Measurements from ENCODE around the gene PDLIM4.

The PDLIM4 gene

DNA sequence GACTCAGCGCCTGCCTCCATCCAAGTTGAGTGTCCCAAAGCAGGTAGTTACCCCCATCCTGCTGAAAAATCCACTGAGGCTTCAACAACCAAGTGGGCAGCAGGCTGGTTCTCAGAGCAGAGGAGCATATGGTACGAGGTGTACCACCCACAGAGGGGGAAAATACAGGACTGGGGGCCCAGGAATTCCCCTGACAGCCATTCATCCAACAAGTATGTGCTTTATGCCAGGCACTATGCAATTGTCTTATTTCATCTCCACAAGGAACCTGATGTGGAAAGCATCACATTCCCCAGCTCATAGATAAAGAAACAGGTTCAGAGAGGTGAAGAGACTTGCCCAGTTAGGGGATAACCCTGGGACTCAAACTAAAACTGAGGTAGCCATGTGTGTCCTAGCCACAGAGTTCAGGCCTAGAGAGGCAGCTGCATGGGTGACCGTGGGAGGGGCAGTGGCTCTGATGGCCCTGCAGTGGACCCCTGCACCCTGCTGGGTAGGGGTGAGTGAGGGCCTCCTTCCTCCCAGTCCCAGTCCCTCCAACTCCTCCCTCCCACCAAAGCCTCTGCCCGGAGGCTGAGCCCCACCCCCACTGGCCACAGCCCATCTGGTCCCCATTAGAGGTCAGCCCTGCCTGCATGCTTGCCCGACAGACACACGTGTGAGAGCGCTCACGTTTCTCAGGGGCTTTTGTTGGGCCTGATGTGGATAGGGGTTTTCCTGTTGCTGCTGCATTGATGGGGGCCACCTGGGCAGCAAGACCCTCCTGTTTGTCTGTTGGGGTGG lies 11.5 kb downstream of the PDLIM4 start:
- DNase-seq: no peak

DNA sequence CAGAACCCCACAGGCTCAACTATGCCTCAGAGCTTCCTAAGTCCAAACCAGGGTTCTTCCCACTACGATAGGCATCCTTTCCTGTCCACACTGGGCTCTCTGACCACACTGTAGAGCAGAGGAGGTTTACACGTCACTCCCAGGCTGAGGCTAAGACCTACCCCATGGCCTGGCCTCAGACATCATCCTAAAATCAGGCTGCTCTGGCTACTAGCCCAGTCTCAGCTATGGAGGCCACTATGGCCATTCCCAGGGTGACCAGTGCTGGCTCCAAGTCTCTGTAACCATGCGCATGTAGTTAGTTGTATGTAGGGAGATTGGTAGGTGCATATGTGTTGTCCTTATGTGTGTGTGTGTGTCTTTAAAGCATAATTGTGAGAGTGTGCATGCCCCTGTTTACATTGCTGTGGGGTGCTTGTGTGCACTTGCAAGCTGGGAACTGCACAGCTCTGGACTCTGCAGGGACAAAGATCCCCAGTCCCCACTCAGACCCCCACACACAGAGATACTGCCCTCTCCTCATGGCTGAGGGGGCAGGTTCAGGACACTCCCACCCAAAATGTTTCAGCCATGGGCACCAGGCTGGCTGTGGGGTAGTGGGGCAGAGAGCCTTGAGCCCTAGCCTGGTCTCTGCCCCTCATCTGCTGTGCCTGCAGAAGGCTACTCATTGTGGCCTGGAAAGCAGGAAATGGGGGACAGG lies 12.3 kb downstream of the PDLIM4 start:
- no peak for DNase-seq

DNA sequence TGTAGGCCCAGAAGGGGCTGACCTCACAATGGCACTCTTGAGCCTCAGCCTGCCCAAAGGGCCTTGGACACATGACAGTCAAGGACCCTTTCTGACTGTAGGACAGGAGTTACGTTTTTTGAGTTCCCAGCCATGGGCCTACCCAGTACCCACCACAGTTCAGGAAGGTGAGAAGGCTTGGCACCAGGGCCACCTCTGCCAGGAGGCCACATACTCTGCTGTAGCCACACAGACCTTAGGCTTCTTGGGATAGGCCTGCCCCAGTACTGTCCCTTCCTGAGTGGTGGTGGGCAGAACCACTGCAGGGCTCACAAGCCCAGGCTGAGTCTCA lies 12.8 kb downstream of the PDLIM4 start:
- DNase-seq: no peak

DNA sequence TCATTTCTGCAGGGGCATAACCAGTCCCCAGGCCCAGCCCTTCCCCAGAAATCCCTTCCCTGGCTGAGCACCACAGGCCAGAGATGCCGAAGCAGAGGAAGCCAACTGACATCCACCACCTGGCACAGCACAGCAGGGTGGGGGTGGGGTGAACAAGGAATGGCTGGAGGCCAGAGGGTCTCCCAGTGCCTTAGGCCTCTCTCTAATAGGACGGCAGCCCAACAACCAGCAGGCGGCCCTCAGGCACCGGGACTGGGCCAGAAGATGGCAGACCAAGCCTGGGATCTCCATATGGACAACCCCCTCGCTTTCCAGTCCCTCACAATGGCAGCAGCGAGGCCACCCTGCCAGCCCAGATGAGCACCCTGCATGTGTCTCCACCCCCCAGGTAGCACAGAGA lies 13.2 kb downstream of the PDLIM4 start:
- no peak for DNase-seq

DNA sequence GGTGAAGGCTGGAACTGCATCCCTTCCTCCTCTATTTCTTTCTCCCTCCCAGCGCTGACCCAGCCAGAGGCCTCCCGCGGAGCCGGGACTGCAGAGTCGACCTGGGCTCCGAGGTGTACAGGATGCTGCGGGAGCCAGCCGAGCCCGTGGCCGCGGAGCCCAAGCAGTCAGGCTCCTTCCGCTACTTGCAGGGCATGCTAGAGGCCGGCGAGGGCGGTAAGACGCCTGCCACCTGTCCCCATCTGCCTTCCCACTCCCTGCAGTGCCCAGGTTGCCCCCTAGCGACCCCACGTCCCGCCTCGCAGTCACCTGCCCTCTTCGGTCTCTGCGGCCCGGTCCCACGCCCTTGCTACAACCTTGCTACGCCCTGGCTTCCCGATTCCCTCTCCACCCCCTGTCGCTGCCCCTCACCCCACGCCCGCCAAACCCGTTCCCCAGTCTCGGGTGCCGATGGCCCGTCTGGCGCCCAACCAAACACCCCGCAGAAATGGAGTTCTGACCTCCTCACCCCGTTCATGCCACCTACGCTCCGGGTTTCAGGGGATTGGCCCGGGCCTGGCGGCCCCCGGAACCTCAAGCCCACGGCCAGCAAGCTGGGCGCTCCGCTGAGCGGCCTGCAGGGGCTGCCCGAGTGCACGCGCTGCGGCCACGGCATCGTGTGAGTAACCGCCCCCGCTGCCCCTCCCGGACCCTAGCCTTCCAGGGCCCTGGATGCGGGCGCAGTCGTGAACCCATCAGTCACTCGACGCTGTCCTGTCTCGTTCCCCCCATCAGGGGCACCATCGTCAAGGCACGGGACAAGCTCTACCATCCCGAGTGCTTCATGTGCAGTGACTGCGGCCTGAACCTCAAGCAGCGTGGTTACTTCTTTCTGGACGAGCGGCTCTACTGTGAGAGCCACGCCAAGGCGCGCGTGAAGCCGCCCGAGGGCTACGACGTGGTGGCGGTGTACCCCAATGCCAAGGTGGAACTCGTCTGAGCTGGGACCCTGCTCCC lies 14.1 kb downstream of the PDLIM4 start:
- DNase-seq: no peak

DNA sequence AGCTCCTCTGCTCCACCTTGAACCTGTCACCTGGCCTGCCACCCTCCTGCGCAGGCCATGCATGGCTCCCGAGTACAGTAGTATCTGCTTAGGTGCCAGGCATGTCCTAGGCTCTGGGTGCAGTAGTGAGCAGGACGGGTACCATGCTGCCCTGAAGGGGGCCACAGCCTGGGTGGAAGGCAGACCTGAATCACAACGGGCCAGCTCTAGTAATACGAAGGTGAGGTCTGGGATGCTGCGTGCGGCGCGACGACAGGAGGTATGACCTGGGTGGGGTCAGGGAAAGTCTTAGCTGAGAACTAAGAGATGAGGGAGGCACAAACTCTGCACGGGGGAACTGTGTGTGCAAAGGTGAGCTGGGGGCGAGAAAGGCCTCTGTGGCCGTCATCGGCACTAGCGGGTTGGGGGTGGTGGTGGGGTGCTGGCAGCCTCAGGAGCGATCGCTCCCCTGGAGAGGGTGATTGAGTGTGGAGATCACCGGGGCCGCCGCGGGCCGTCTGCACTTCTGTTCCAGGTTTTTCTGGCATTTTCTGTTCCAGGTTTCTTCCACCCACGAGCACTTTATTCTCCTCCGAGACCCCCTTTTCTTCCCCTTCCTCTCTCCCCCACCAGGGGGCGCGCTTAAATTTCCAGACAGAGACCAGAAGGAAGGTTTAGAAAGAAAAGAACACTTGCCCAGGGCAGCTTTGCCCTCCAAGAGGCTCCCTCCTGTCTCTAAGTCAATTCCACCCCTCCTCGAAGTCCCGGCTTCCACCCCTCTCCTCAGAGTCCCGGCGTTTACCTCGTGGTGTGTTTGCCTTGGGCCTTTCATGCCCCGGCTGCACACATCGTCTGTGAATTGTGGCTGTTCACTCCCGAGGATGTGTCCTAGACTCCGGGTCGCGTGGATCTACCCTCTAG lies 15.1 kb downstream of the PDLIM4 start:
- DNase-seq: peak; percentile 43

DNA sequence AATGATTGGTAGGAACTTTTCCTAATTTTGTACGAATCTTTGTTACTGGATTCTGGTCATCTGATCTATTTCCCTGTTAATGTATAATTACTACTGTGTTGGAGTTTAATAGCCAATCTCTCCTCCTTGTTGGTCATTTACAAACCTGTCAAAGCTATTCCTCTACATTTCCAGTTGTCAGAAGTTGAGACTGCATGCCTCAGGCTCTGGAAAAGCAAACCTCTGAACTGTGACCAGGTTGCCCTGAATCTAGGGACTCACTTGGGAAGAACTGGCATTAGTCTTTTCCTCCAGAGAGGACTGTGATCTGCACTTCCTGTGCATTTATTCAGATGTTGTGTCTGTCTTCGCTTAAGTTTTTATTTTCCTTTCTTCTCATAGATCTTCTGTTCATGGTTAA lies 16.1 kb downstream of the PDLIM4 start:
- no peak for DNase-seq

DNA sequence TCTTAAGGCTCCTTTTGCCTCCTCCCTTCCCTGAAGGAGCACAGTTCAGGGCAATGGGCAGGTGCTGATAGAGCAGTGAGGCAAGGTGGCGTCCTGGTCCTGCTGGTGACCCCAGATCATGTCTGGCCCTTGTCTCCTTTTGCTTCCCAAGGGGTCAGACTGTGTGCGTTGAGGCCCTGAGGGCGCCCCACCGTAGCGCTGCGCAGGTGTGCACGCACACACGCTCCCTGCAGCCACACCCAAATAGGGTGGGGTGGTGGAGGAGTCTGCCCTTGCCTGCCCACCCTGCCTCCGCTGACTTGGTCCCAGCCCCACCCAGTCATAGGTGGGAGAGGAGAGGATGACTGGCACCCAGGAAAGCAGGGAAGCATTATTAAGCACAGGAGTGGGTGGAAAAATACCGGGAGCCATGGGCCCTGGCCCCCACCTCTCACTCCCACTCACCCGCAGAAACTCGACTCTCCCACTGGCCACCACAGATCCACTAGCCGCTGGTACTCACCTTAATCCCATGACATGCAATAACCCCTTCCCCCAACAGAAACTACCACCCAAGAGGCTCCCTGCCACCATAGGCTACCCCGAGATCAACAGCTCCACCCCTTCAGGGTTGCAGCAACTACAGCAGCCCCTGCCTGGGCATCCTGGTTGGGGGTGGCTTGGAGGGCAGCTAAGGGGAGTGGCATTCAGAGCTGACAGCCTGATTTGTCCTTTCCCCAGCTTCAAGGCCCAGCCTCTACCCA lies 16.7 kb downstream of the PDLIM4 start:
- no peak for DNase-seq

DNA sequence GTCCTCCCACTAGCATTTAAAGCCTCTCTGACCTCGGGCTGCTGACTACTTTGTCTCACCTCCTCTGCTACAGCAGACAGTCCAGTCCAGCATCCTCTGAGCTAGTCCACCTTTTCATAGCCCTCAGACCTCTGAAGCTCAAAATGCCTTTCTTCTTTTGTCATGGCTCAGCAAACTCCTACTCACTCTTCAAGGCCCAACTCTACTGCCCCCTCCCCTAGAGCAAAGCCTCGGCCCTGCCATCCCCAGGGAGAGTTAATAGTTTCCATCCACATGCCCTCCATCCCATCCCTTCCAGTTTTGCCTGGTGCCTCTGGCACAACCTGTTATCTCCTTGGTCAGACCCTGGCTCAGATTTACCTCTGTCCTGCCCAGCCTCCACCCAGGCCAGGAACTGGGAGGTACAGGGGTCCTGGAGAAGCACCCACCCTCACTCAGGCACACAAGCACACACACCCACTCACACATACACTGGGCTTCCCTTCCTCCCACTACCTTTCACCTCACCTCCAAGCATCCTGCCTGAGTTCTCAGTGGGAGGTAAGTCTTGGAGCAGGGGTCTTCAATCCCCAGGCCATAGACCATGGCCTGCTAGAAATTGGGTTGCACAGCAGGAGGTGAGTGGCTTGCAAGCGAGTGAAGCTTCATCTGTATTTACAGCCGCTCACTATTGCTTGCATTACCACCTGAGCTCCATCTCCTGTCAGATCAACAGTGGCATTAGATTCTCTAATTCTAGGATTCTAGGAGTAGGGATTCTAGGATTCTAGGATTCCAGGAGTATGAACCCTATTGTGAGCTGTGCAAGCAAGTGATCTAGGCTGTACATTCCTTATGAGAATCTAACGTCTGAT lies 18.1 kb downstream of the PDLIM4 start:
- no peak for DNase-seq

DNA sequence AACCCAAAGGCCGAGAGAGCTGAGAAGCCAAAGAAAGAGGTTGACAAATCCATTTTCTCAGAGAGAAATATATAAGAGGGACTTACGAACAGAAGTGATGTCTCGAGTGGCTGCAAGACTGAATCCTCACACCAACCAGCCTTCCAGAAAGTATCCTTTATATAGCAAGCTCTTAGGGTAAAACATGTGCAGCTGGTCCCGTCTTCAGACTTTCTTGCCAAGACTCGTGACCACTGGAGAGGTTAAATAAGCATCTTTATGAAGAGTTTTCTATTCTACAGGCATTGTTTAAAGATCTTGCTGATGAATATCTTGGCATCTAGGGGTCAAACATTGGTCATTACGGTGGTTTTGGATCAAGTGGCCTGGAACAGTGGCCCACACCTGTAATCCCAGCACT lies 19.8 kb downstream of the PDLIM4 start:
- no peak for DNase-seq

DNA sequence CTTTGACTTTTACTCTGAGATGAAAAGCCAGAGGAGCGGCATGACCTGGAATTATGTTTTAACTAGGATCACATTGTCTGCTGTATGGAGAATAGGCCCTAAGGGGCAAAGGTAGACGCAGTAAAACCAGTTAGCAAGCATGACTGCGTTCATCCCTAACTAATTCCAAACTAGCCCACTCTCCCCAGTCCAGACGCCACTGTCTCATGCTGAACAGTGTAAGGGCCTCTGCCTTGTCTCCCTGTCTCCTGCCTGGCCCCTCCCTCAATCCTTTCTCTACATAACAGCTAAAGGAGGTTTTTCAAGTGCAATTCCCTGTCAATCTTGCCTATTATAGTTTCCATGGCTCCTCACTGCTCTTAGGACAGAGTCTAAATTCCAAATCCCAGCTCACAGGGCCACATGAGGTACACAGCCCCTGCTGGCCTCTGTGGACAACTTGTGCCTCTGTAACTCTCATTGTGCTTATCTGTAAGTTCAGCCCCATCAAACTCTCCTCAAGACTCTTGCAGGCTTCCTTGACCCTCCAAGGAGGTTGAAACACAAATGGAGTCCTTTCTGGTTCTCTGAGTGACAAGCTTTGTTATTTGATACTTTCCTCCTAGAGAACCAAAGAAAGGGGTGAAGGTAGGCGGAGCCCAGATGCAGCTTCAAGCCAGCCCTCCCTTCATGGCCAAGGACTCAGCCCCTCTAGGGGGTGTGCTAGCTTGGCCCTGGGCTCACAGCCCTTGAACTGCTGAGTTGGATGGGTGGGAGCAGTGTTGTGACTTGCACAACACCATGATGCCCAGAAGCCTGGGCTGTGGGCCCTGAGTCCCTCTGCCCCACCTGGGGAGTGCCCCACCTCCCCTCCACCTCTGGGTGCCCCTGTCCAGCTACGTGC lies 20.7 kb downstream of the PDLIM4 start:
- DNase-seq: no peak

DNA sequence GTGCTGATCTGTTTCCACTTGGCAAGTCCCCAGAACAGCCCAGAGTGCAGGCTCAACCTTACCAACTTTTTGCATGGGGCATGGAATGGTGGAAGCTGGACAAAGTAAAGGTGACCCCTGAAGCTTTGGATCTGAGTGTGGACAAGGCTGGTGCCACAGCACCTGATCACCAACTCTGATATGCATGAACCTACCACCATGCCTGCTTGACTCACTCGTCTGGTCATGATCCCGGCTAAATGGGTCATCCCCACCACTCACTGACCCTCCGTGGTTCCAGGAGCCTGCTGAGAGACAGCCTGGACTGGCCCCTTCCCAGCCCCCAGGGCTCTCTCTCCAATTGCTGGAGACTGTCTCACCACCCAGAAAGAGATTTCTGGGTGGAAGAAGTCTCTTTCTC lies 22.3 kb downstream of the PDLIM4 start:
- no peak for DNase-seq

DNA sequence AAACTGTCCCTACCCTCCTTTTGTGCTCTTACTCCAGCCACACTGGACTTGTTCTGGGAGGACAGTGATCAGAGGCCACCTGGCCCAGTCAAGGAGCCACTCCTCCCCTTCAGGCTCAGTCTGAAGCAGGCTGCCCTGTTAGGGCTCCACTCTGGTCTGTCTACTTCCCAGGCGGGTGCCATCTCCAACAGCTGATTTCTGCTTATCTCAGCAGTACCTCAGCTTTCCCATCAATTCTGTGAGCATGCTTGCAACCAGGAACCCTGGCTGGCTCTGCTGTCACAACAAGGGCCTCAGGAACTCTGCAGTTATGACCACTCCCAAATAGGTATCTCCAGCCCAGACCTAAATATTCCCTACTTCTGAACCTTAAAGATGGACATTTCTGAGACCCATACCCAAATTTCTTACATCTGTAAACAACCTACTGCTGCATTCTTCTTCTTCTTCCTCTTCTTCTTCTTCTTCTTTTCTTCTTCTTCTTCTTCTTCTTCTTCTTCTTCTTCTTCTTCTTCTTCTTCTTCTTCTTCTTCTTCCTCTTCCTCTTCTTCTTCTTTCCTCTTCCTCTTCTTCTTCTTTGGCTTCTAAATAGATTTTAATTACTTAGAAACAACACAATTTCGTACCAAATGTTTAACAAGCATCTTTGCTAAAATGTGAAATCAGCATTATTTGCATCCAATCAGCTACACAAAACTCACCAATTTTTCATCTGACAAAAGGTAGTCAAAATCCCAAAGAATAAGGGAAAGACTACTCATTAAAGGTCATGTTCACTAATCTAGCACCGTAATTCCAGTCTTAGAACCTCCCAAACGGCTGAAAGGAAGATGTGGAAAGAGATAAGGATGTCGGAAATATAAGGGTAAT lies 23.1 kb downstream of the PDLIM4 start:
- no peak for DNase-seq

DNA sequence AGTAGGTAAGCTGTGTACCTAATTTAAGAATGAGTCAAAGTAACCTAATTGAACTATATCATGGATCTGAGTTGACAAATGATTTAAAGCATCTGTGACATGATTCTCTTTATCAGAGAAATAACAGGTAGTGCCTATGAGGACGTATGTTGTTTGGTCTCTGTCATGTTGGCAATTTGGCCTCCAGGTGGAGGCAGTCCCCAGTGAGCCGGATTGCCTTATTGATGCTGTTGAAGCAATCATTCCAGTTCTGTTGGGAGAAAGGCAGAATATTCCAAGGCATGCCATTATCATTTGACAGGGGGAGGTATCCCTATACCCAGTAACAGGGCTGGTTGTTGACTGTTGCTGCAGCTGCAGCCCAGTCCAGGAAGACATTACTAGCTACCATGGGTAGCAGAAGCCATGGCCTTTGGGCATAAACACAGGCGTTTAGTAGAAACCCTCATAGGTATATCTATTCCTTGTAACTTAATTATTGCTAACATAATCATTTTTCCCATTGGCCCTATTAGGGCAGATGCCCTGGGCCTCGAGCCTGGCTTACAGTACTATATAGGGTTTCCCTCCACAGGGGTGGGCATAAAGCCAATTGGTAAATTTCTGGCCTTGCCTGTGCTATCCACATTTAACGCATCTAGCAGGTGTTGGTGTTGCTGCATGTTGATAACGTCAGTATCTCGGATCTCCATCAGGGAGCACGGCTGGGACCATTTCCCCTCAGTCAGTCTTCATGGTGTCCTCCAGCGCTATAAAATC lies 24.5 kb downstream of the PDLIM4 start:
- no peak for DNase-seq

DNA sequence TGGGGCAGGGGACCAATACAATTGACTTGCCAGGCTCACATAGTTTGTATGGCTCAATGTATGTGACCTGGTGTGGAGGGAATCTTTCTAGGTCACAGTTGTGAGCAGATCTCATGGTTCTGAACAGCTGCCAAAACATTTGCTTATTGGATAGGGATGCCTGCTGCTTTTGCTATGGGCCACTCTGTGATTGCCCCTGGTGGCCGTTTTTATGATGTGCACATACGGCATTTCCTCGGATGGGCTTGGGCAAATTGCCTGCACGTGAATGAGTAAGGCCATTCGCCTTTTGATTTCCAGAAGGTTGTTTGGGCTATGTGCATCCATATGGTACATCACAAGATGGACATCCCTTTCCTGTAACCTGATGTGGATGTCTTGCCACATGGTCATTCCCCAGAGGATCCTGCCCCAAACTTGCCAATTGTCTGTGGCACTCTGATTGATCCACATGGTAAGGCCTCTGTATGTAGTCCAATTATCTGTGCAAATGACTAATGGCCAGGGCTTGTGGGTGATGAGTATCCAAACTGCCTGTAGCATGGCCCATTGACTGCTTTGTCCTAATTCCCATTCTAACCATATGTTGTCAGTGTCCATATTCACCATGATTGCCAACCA lies 26.0 kb downstream of the PDLIM4 start:
- no peak for DNase-seq

DNA sequence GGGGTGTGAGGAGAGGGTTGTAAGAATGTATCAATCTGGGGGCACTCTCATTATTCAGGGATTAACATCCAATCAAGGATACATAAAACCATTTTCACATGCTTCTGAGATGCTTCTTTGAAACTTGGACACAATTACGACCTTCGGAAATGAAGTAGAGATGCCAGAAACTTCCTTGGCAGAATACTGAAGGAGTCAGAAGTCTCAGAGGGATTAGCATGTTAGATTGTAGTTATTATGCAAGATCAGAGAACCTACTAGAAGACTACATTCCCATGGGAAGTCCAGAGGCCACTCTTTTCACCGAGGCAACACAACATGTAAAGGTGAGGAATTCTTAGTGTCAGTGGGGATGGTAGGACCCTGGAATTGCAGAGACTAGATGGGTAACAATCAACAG lies 31.6 kb downstream of the PDLIM4 start:
- no peak for DNase-seq

DNA sequence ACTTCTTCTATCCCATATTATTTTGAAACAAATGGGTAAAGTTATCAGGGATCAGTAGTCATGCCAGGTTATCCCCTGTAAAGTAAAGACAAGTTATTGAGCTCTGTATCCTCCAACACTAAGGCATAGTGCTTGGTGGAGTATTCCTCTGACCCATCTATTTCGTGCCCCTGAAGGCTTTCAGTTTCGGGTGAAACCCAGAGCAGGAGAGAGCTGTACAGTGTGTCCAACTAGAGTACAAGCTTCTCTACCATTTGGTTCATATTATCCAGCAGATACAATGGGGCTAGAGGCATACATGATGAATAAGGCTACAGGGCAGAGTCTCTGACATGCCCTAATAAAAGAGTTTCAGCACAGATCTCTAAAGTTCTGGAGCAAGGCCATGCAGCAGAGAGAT lies 33.5 kb downstream of the PDLIM4 start:
- no peak for DNase-seq
